Common myeloid progenitor, CD34-positive (primary cell): ENCODE results near the gene CSF2.
A peak's percentile ranks its signal among the peaks of the same experiment; 100 is the strongest.
"Not testable (repeated sequence)": the region's sequence is repeated elsewhere in the genome, so short reads cannot be mapped to it uniquely, and the experiment has no call there.

Experiments
- CTCF ChIA-PET: fragments of 350-600 bp; sonication (Branson Sonifier 250); formaldehyde crosslinking; loops from one replicate; lab custom pipeline; 2021; ENCODE audit warnings: antibody characterized with exemption; lab: Charles Lee
- POLR2A ChIA-PET: fragments of 350-600 bp; sonication (Branson Sonifier 250); formaldehyde crosslinking; loops from one replicate; lab custom pipeline; 2021; ENCODE audit warnings: antibody characterized with exemption; lab: Charles Lee
- DNase-seq, 3 donors: peaks; one replicate each; pipeline versions ENCODE4 v3.0.0 to v3.0.0-alpha.2; 2013
- H3K27ac ChIP-seq, 2 experiments: 1 replicate in 1 of 2; 2 replicates in 1 of 2; pipeline ENCODE4 v1.7.0; 2013; ENCODE audit warnings: inconsistent platforms in 2 of 2, low read length in 2 of 2, mild to moderate bottlenecking in 2 of 2, low read depth in 1 of 2, moderate library complexity in 1 of 2; ENCODE audit not compliant: severe bottlenecking in 2 of 2, insufficient read depth in 1 of 2, poor library complexity in 1 of 2
- H3K27me3 ChIP-seq, 5 experiments: replicated peaks in 2 of 5; 1 replicate in 3 of 5; 2 replicates in 2 of 5; pipeline versions ENCODE4 v1.6.1 to v1.7.0; 2013; ENCODE audit warnings: low read length in 4 of 5, mild to moderate bottlenecking in 2 of 5, moderate library complexity in 2 of 5, inconsistent platforms in 1 of 5; ENCODE audit not compliant: insufficient read depth in 5 of 5, control insufficient read depth in 4 of 5
- H3K36me3 ChIP-seq, 4 experiments: 1 replicate in 2 of 4; 2 replicates in 2 of 4; pipeline versions ENCODE4 v1.6.1 to v1.7.0; 2013; ENCODE audit warnings: low read length in 3 of 4, control low read depth in 1 of 4, mild to moderate bottlenecking in 1 of 4; ENCODE audit not compliant: control insufficient read depth in 4 of 4, insufficient read depth in 4 of 4
- H3K4me1 ChIP-seq, 4 experiments: 1 replicate in 3 of 4; 2 replicates in 1 of 4; pipeline versions ENCODE4 v1.6.1 to v1.7.1; 2013; ENCODE audit warnings: low read length in 3 of 4, mild to moderate bottlenecking in 3 of 4, control low read depth in 1 of 4, inconsistent platforms in 1 of 4, moderate library complexity in 1 of 4; ENCODE audit not compliant: control insufficient read depth in 4 of 4, insufficient read depth in 4 of 4; ENCODE audit errors: control extremely low read depth in 1 of 4
- H3K4me3 ChIP-seq, 7 experiments: 1 replicate in 4 of 7; 2 replicates in 3 of 7; pipeline versions ENCODE4 v1.5.1 to v1.7.0; 2013; ENCODE audit warnings: mild to moderate bottlenecking in 7 of 7, low read length in 6 of 7, moderate library complexity in 6 of 7, inconsistent platforms in 2 of 7, low read depth in 2 of 7, control low read depth in 1 of 7; ENCODE audit not compliant: insufficient read depth in 4 of 7, control insufficient read depth in 1 of 7; ENCODE audit errors: extremely low read depth in 1 of 7
- H3K9me3 ChIP-seq, 5 experiments: 1 replicate in 4 of 5; 2 replicates in 1 of 5; pipeline versions ENCODE4 v1.6.1 to v1.7.1; 2013; ENCODE audit warnings: low read length in 4 of 5, mild to moderate bottlenecking in 2 of 5, inconsistent platforms in 1 of 5, low read depth in 1 of 5, moderate library complexity in 1 of 5; ENCODE audit not compliant: control insufficient read depth in 4 of 5, insufficient read depth in 2 of 5; ENCODE audit errors: control extremely low read depth in 1 of 5
- WGBS: methylation state at CpG from one replicate; pipeline ENCODE4 v1.1.5; 2013; ENCODE audit not compliant: insufficient coverage; 5-methylcytosine and 5-hydroxymethylcytosine counted together

CSF2 gene

DNA sequence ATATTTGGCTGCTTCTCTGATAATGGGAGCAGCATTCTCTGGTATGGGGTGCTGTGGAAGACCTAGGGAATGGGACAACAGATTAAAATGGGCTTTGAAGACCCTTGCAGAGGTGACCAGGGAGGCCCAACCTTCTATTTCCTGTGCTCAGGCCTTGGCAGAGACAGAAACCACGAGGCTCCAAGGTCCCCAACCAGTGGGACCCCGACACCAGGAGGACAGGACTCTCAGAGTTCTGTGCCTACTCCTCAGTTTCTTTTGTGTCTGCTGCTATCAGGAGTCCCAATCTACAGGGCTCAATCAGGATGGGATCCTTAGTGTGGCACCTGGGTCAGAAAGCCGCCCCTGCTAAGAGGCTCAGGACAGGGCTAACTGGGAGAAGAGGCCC, 29.3 kb downstream of the CSF2 start:
- peaks cover 0 to 11% (median 0%) of the 10 kb centered on the region in 5 experiments for H3K27me3 ChIP-seq
- POLR2A ChIA-PET = interaction anchor here (1.0 kb wide), 1 partner anchor 18 kb away, joined by 7 read pairs; no protein-coding TSS in a partner anchor
- WGBS = 50% methylated on average over 3 of the region's 3 CpGs
- peaks cover 0 to 2% (median 0%) of the 10 kb centered on the region in 5 experiments for H3K9me3 ChIP-seq
- peak overlapping the region in 1 of 7 experiments; percentile 41 for H3K4me3 ChIP-seq
- peaks cover 17 to 63% (median 42%) of the 10 kb centered on the region in 4 experiments for H3K4me1 ChIP-seq
- no peak for DNase-seq
- CTCF ChIA-PET = interaction anchor here (1.0 to 2.6 kb wide), 7 partner anchors 8 to 38 kb away, joined by 3 to 8 read pairs (median 6); no protein-coding TSS in a partner anchor
- no peaks in the 10 kb centered on the region for H3K36me3 ChIP-seq
- no peak overlapping the region for H3K27ac ChIP-seq

DNA sequence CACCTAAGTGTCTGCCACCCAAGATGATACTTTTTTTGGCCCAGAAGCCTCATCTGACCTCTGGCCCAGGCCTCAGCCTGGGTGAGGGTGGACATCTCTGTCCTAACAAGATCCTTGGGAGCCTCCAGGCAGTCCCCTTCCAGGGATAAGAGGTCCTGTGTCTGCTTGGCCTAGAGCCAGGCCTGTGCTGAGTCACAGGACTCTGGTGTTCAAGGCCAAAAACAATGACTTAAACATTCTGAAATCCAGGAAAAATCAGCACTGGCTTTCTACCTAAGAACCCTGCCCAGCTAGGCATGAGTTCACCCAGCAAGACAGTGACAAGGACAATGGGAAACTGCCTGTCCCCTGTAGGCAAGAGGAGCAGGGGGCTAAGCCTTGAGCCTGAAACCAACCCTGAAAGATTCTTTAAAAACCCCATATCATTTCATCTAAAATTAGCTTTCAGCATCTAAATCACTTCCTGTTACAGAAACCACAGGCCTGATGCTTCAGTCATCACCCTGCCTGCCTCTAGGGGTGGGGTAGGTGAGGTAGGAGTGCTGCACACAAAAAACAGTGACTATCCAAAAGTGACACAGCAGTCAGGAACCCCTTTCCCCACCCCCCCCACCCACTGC, 29.9 kb downstream of the CSF2 start:
- H3K9me3 ChIP-seq = peaks cover 0 to 2% (median 0%) of the 10 kb centered on the region in 5 experiments
- H3K27me3 ChIP-seq = peaks cover 0 to 11% (median 0%) of the 10 kb centered on the region in 5 experiments
- DNase-seq = peak; percentile 83 to 96 (median 95)
- H3K4me1 ChIP-seq = peaks cover 17 to 58% (median 40%) of the 10 kb centered on the region in 4 experiments
- peak overlapping the region in 2 of 7 experiments; percentile 32 to 41 for H3K4me3 ChIP-seq
- ChIA-PET POLR2A (interaction anchor here (1.0 kb wide), 1 partner anchor 19 kb away, joined by 7 read pairs; no protein-coding TSS in a partner anchor), CTCF (interaction anchor here (0.9 to 2.6 kb wide), 6 partner anchors 9 to 32 kb away, joined by 3 to 8 read pairs (median 6); no protein-coding TSS in a partner anchor)
- H3K36me3 ChIP-seq = no peaks in the 10 kb centered on the region
- no peak overlapping the region for H3K27ac ChIP-seq

- peaks cover 17 to 58% (median 40%) of the 10 kb centered on the region in 4 experiments for H3K4me1 ChIP-seq
- DNase-seq = peak in 1 of 3 donors; percentile 30
- ChIA-PET POLR2A (interaction anchor here (1.0 kb wide), 1 partner anchor 20 kb away, joined by 7 read pairs; no protein-coding TSS in a partner anchor), CTCF (interaction anchor here (0.9 to 2.6 kb wide), 4 partner anchors 9 to 13 kb away, joined by 3 to 8 read pairs (median 4); no protein-coding TSS in a partner anchor)
- H3K27me3 ChIP-seq = peaks cover 0 to 11% (median 0%) of the 10 kb centered on the region in 5 experiments
- H3K27ac ChIP-seq = no peak overlapping the region
- no peaks in the 10 kb centered on the region for H3K36me3 ChIP-seq
- peak overlapping the region in 1 of 7 experiments; percentile 39 for H3K4me3 ChIP-seq
- H3K9me3 ChIP-seq = peaks cover 0 to 2% (median 0%) of the 10 kb centered on the region in 5 experiments
- WGBS = 33% methylated on average over 5 of the region's 6 CpGs
These were observed 30.4 kb downstream of the CSF2 start for GRCh38 chr5:132103969-132104391.

- DNase-seq = peak in 2 of 3 donors; percentile 53 to 64
- Histone ChIP-seq H3K9me3 (peaks cover 0 to 2% (median 0%) of the 10 kb centered on the region in 5 experiments), H3K4me1 (peaks cover 14 to 52% (median 40%) of the 10 kb centered on the region in 4 experiments), H3K4me3 (no peak overlapping the region), H3K27me3 (peaks cover 0 to 11% (median 0%) of the 10 kb centered on the region in 5 experiments), H3K27ac (no peak overlapping the region), H3K36me3 (no peaks in the 10 kb centered on the region)
- POLR2A ChIA-PET = no interaction called here
- CTCF ChIA-PET = interaction anchor here (1.0 to 2.6 kb wide), 5 partner anchors 10 to 42 kb away, joined by 3 to 8 read pairs (median 5); no protein-coding TSS in a partner anchor
These were observed 31.0 kb downstream of the CSF2 start for GRCh38 chr5:132104556-132104955.

DNA sequence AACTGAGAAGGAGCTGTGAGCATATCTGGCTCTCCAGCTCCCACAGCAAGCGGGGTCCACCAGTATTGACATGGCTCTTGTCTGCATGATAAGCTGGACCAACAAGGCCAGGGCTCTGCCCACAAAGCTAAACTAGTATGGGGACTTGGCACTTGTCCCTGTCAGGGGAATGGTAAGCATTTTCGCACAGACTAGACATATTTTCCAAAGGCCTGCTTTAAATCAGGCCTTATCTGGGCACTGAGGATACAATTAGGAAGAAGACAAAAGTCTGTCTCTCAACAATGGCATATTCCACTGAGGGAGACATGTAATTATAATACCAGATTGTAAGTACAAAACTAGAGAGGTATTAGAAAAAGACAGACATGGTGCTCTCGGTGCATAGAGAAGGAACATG, 32.1 kb downstream of the CSF2 start:
- H3K4me1 ChIP-seq = peaks cover 14 to 48% (median 37%) of the 10 kb centered on the region in 4 experiments
- H3K4me3 ChIP-seq = no peak overlapping the region
- no peaks in the 10 kb centered on the region for H3K36me3 ChIP-seq
- ChIA-PET POLR2A (no interaction called here), CTCF (interaction anchor here (0.5 to 1.6 kb wide), 3 partner anchors 9 to 75 kb away, joined by 3 to 5 read pairs (median 4); no protein-coding TSS in a partner anchor)
- H3K27me3 ChIP-seq = peaks cover 0 to 11% (median 0%) of the 10 kb centered on the region in 5 experiments
- H3K27ac ChIP-seq = no peak overlapping the region
- DNase-seq = no peak
- WGBS = 92% methylated on average over 3 of the region's 3 CpGs
- H3K9me3 ChIP-seq = peaks cover 0 to 2% (median 0%) of the 10 kb centered on the region in 5 experiments

- H3K4me3 ChIP-seq, H3K27me3 ChIP-seq, H3K27ac ChIP-seq, H3K36me3 ChIP-seq, DNase-seq, POLR2A ChIA-PET: not testable (repeated sequence)
- CTCF ChIA-PET = interaction anchor here (1.7 kb wide), 1 partner anchor 39 kb away, joined by 3 read pairs; no protein-coding TSS in a partner anchor
- Histone ChIP-seq H3K9me3 (peaks cover 0 to 13% (median 6%) of the 10 kb centered on the region in 5 experiments), H3K4me1 (peaks cover 1 to 32% (median 19%) of the 10 kb centered on the region in 4 experiments)
- 100% methylated on average over 1 of the region's 1 CpG for WGBS
These were observed 34.9 kb downstream of the CSF2 start for GRCh38 chr5:132108495-132108894.
